HG03095 (cell line): ENCODE measurements around the gene SELE.
"Not testable (repeated sequence)": the region's sequence is repeated elsewhere in the genome, so short reads cannot be mapped to it uniquely, and the experiment has no call there.

Experiments used
- ATAC-seq: cut with Tn5 transposase; IDR thresholded peaks from one replicate; pipeline ENCODE4 v1.9.1; 2021; ENCODE audit warnings: moderate library complexity; ENCODE audit not compliant: unreplicated experiment

SELE gene

DNA sequence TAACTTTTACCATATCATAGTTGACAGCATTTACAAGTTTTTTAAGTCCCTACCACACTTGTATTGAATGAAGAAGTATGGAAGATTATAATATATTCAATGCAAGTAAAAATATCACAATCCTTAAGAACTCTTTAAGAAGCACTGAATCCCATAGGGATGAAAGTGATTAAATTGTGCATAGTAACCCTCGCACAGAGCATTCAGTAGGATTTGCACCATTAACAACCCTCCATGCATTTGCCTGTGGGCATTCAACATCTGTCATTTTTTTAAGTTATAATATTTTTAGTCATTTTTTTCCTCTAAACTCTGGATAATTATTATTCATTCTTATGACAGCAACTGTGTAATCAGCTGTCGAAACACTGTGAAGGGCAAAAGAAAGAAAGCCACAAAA, 10.1 kb downstream of the SELE start:
- no peak for ATAC-seq

DNA sequence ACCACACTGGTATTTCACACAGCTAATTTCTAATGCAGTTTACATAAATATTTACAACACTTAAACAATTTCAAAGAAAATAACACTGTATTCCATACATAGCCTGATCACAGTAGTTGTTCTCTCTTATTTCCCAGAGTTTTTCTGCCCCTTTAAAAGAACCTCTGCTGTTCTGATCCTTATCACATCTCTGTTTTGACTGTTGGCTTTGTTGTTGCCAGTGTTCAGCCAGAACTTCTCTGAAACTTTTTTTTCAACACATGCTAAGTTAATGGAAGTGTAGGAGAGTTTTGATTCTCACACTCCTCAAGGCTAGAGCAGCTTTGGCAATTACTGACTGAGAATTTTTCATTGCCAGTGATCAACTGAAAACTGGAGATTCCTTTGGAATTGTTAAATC, 11.1 kb downstream of the SELE start:
- ATAC-seq: no peak

DNA sequence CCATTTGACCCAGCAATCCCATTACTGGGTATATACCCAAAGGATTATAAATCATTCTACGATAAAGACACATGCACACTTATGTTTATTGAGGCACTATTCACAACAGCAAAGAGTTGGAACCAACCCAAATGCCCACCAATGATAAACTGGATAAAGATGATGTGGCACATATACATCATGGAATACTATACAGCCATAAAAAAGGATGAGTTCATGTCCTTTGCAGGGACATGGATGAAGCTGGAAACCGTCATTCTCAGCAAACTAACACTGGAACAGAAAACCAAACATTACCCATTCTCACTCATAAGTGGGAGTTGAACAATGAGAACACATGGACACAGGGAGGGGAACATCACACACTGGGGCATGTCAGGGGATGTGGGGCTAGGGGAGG, 18.8 kb downstream of the SELE start:
- not testable (repeated sequence) for ATAC-seq

- not testable (repeated sequence) for ATAC-seq
These were observed 20.8 kb downstream of the SELE start for GRCh38 chr1:169713090-169713489.

- no peak for ATAC-seq
These were observed 21.6 kb downstream of the SELE start for GRCh38 chr1:169712309-169712631.

DNA sequence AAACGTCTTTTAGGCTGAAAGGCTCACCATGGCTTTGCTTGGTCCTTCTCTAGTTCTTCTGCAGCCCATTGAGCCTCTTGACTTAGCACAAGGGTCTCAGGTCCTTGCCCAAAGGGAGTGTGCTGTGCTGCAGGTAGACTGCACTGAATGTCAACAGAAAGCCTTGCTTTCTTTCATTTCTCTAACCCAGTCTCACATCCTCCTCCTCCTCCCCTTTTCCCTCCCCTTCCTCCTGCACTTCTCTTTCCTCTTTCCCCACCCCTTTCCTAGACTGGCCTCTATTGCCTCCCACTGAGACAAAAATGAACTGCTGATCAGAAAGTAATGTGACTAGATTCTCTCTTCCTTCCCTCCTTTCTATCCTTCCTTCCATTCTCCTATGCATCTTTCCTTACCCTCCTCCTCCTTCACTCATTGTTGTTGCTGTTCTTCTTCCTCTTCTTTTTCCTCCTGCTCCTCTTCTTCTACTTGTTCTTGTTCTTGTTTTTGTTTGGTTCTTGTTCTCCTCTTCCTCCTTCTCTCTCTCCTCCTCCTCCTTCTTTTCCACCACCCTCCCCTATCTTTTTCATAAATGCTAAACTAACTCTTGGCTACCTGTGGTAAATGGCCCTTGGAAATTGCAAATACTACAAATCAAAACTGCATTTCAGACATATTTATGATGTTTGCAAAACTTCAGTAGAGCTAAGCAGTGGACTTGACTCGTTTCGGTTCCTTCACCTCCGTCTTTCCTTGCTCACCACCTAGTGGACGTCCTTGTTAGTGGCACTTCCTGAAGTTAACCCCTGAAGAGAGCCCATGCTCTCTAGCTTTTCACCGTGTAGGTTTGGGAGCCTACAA, 22.2 kb downstream of the SELE start, which contains the start of gene SELL:
TSS of gene SELL (minus strand) at position 152 of the 840 bp plus-strand sequence. CDS start at position 30, 122 bp downstream.
- peak; percentile 74 for ATAC-seq

DNA sequence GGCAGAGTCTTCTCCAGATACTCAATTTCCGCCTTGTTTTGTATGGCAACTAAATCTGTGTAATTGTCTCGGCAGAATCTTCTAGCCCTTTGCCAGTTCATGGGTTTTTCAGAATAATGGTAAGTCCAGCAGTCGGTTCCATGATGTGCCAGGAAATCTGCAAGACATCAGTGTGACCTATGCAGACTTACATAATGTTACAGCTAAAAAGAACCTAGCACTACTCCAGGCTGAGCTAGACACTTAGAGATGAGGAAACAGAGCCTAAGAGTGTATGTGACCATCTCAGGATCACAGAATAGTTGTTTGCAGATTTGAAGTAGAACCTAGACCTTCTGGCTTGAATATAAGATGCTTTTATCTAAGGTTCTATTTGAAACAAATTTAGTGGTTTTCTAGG, 25.2 kb downstream of the SELE start:
- ATAC-seq: no peak

- no peak for ATAC-seq
These were observed 25.8 kb downstream of the SELE start for GRCh38 chr1:169707912-169708604.

DNA sequence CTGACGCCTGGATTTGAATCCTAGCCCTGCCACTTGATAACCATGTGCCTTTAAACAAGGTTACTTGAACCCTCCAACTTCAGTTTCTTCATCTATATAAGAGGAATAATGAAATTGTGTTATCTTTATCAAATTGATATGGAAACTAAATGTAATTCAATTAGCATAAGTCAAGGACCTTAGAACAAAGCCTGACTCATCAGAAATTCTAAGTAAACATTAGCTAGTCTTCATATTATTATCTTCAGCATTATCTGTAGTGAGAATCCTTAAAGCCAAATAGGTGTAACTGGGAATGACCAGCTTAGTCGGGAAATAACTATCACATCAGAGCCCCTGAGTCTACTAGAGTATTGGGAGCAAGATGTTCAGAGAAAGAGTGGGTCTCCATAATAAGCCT, 29.1 kb downstream of the SELE start:
- no peak for ATAC-seq

DNA sequence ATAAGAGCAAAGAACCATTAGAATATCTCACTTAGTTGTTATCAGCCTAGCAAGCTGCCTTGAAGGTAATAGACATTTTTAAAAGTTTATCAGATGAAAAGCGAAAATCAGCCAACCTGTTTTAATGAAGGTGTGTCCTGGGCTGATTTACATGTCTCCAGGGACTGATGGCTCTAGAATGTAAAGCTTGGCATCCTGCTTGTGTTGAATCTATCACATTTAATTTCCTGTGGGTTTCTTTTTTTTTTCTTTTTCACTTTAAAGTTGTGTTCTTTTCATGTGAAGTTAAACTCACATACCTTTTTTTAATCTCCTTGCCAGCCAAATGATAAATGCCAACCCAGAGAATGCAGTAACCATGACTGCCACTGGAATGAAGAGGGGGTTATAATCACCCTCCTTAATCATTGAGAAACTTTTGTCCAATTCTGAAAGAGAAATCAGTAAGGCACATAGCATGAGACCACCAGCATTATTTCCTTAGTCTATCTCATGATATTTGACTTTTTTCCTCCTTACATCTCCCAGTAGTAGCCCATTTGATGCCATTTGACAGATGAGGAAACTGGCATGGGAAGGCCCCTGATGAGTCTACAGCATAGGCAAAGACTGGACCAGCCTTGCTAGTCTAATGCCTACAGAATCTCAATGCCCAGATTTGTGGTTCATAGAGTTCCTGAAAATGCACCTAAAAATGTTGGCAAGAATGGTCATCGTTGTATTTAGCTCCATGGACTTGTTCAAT, 32.4 kb downstream of the SELE start:
- no peak for ATAC-seq

- no peak for ATAC-seq
These were observed 34.2 kb downstream of the SELE start for GRCh38 chr1:169699707-169700106.

GRCh38 chr1:169698976-169699375, 34.9 kb downstream of the SELE start:
- no peak for ATAC-seq

DNA sequence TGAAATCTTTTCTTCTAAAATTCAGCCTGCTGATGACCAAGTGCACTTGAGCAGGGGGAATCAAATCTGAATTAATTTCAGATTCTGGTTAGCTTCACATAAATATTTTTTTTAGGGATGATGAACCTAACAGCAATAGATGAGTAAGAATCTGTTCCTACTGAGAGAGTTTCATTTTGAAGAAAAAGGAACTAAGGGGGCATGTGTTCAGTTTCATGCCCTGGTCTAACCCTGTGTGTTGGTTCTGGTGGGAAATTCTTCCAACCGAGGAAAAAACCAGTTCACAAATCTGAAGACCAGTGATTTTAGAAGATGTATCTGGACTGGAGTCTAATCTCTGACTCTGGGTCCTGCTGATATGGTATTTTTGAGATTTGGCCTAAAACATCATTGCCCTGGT, 36.1 kb downstream of the SELE start:
- ATAC-seq: peak; percentile 47

DNA sequence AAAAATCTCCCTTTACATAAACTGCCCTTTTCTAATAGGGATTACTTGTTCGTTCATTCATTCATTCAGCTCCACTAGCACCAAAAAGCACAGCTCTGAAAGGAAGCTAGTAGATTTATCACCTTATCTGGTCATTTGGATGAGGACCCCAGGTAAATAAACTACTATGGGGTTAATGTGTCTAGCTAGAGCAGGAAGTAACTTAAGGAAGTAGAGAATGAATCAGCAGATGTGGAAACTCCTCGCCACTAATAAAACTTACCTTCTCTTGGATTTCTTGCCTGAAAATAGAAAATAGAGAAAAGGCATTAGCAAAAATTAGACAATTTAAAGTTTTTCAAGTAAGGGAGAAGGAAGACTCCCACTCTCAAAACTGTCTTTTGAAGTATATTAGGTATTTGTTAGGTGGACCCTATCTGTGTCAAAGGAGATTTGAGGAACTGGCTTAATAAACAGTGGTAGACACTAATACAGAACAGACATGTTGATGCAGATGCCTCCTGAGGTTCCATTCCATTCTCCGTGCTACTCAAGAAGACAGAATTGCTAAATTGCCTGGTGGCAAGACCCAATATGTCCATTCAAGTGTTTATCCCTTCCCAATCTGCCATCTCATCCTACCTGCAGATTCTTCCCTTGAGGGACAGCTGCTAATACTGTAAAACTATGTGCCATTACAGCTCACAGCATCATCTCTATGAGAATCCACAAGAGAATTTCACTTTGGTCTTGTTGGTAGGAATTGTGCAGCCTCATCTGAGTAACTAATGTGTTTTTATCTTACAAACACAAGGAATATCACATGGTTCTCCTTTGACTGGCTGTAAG, 37.4 kb downstream of the SELE start:
- ATAC-seq: no peak

DNA sequence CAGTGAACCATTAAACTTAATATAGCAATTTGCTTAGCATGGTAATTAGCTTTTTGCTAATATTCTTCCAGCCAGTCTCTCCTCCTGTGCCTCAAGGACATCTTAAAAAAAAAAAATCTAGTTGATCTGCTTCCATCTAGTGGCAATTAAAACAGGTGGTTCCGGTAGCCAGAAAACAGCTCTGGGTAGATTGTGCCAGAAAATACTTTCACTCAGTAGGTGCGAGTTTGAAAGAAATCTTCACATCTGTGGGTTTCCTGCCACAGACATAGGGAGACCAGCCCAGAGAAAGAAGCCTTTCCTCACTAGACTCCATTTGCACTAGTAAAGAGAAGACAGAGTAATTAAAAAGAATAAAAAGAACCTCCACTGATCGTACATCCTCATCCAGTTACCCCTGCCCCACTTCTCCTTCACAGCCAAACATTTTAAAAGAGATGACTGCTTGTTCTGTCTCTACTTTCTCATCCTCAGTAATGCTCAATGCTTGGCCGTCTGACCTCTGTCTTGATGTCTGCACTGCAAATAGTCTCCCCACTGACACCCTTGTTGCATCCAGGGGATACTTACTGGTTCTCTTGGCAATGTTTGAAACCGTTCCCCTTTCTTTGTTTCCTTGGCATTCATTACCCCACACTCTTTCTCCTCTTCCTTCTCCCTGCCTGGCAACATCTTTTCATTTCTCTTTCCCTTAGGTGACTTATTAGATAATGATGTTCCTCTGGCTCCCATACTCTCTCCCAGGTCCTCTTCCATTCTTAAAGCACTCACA, 39.4 kb downstream of the SELE start:
- peak; percentile 29 for ATAC-seq

DNA sequence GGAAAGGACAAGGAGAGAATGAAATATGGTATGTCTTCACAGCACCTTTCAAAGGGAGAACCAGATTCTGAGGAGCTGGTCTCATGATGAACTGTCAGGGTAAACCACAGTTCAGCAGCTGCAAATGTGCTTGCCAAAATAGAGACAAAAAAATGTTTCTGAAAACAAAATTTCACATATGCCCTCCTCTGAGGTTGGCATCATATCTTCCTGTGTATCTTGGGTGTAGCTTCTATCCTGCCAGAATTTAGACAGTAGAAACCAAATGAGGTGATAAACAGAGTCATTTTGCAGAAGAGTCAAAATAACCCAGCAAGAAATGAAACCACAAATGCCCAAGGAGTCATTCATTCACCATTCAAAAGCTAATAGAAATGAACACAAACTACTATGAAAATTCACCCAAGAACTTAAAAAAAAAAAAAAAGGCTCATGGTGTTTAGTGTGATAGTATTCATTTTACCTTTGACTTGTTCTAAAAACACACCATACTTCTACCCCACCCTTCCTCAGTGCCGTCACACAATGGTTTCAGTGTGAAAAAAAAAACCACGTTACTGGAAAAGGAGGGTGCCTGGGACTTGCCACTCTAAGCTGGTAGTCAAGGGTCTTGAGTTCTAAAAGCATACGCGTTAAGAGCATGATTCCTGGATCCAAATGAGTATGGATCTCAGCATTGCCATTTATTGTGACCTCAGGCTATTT, 41.0 kb downstream of the SELE start:
- ATAC-seq: no peak

DNA sequence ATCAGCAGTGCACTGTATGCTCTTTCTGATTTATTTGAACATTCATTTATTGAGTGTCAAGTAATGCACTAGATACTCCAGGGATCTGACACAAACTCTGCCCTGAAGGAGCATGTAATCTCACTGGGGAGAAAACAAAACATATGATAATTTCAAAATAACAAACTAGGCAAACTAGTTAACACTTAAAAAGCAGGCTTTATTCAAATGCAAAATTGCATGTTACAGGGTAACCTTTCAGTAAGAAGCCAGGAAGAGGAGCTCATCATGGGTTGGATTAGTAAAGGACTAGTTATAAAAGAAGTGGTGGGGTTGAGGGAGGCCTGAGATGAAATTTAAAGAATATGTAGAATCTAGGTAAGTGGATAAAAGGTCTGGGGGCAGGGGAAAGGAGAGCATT, 43.4 kb downstream of the SELE start:
- no peak for ATAC-seq

DNA sequence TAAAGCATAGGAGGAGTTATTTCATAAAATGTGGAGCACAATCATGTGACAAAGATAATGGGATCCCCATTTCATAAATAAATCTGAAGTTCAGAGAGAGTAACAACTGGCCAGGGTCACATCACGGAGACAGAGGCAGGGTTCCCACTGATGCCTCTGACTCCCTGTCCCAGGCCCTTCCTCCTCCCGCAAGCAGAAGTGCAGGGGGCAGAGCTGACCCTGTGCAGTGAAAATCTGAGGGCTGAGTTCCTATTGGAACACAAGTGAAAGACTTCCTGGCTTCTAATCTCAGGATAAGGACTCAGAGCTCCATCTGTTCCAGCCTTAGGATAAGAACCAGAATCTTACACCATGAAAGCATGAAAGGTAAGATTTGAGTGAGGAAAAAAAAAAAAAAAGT, 44.5 kb downstream of the SELE start:
- ATAC-seq: no peak

DNA sequence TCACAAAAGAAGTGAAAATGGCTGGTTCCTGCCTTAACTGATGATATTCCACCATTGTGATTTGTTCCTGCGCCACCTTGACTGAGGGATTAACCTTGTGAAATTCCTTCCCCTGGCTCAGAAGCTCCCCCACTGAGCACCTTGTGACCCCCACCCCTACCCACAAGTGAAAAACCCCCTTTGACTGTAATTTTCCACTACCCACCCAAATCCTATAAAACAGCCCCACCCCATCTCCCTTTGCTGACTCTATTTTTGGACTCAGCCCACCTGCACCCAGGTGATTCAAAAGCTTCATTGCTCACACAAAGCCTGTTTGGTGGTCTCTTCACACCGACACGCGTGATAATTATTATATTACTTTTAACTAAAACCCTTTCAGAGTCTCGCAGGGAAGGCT, 45.5 kb downstream of the SELE start:
- ATAC-seq: not testable (repeated sequence)
